HepG2 (cell line): ENCODE data around the gene MTSS2. TPM values are rescaled to one million over a fixed set of nuclear protein-coding genes. Genes with fewer than 3 reads are reported as not detected.

Experiments used
- KMT2B ChIP-seq: IDR thresholded peaks from 2 replicates; pipeline ENCODE4 v1.6.1; 2016; ENCODE audit warnings: missing genetic modification reagents, missing compliant biosample characterization
- MAFG ChIP-seq: sonication (generic); formaldehyde crosslinking; IDR thresholded peaks from 2 replicates; pipeline ENCODE4 v1.5.1; 2020; ENCODE audit warnings: mild to moderate bottlenecking, missing genetic modification reagents
- TCF7L2 ChIP-seq: IDR thresholded peaks from 2 replicates; pipeline ENCODE4 v1.6.1; 2011; ENCODE audit warnings: mild to moderate bottlenecking, low read depth, low read length, moderate library complexity
- WIZ ChIP-seq: sonication (generic); formaldehyde crosslinking; IDR thresholded peaks from 2 replicates; pipeline ENCODE4 v1.5.1; 2020; ENCODE audit warnings: mild to moderate bottlenecking, missing genetic modification reagents
- ZNF232 ChIP-seq: sonication (generic); formaldehyde crosslinking; IDR thresholded peaks from 2 replicates; pipeline ENCODE4 v1.4.0; 2020; ENCODE audit warnings: missing genetic modification reagents, borderline replicate concordance
- ZNF33B ChIP-seq: sonication (generic); formaldehyde crosslinking; IDR thresholded peaks from 2 replicates; pipeline ENCODE4 v1.5.1; 2020; ENCODE audit warnings: mild to moderate bottlenecking, missing genetic modification reagents
- polyA plus RNA-seq, 8 experiments: library from polyadenylated mRNA; depleted of rRNA in 3 of 8; stranded (reverse) in 7 of 8; unstranded in 1 of 8; fragments of >200 nt; fragmentation: Illumina TruSeq in 4 of 8; extraction: Trizol in 4 of 8; gene quantifications; 2 replicates each; pipeline versions ENCODE4 v1.2.1 to v1.2.3, GENCODE V29; 2011 to 2016; ENCODE audit warnings: low read depth in 4 of 8, missing spikeins in 1 of 8, mixed read lengths in 1 of 8; ENCODE audit not compliant: insufficient read depth in 1 of 8
- total RNA-seq, 5 experiments: library from RNA; depleted of rRNA; stranded (reverse); fragments of >200 nt; fragmentation: Illumina TruSeq; extraction: Trizol; gene quantifications; 2 replicates each; pipeline ENCODE4 v1.2.3, GENCODE V29; 2016; ENCODE audit warnings: low read depth in 1 of 5
- TF ChIP-seq, protein P1 (sequence below): sonication (generic); formaldehyde crosslinking; IDR thresholded peaks from 2 replicates; pipeline ENCODE4 v1.5.1; 2020; ENCODE audit warnings: mild to moderate bottlenecking, missing genetic modification reagents, moderate library complexity
- TF ChIP-seq, protein P2 (sequence below), 2 experiments: sonication (generic) in 1 of 2; formaldehyde crosslinking in 1 of 2; IDR thresholded peaks; 2 replicates each; pipeline versions ENCODE4 v1.4.0 to v1.6.1; 2018 to 2020; ENCODE audit warnings: missing genetic modification reagents in 2 of 2, borderline replicate concordance in 1 of 2, low read depth in 1 of 2, mild to moderate bottlenecking in 1 of 2, missing biosample characterization in 1 of 2
- TF ChIP-seq, protein P3 (sequence below): sonication (generic); formaldehyde crosslinking; IDR thresholded peaks from 2 replicates; pipeline ENCODE4 v1.4.0; 2020; ENCODE audit warnings: missing genetic modification reagents
- TF ChIP-seq, protein P4 (sequence below): sonication (generic); formaldehyde crosslinking; IDR thresholded peaks from 2 replicates; pipeline ENCODE4 v1.5.1; 2020; ENCODE audit warnings: mild to moderate bottlenecking, missing genetic modification reagents, moderate library complexity
- TF ChIP-seq, protein P5 (sequence below): sonication (generic); formaldehyde crosslinking; IDR thresholded peaks from 2 replicates; pipeline ENCODE4 v1.8.0; 2022; ENCODE audit warnings: missing genetic modification reagents, mild to moderate bottlenecking, moderate library complexity, borderline replicate concordance
- TF ChIP-seq, protein P6 (sequence below): sonication (generic); formaldehyde crosslinking; IDR thresholded peaks from 2 replicates; pipeline ENCODE4 v1.5.1; 2020; ENCODE audit warnings: missing genetic modification reagents, mild to moderate bottlenecking, borderline replicate concordance

Gene MTSS2
- total and polyA plus RNA-seq, 2 of the 13 experiments (the other 11 are each of a cell fraction or from before 2014, with no cell fraction given), result 132 to 242 TPM

DNA sequence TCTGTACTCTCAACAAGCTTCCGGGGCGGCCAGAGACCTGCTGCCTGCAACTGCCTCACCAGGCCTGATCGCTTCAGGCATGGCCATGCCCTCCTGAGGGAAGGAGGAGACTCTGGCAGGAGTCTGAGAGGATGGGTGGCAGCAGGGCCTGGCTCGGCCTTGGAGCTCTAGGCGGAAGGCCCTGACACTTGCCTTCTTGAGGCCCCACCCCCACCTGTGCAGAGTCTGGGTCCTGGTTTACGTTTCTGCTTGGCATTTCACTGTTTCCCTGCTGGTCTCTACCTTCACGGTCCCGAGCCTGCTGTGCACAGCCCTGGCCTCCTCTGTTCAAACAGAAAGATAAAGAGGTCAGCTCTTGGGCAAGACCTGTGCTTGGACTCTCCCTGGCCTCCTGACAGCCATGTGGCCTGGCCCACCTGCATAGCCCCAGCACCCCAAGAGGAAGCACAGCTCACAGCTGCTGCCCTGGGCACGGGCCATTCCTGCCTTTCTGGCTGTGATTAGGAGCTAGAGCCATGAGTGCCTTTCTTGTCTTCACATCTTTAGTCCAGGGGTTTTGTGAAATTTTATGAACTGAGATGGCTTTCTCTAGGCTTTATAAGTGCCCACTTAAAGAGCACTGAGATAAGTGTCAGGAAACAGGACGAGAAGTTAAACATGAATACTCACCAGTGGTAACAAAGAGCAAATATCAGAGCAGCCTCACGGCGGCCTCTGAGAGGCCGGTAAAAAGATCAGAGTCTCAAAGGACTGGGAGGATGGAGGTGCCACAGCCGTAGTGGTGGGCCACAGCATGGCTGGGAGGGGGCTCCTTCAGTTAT is 25.6 kb upstream of the MTSS2 start (continued):
- TF ChIP-seq, protein P1, sequence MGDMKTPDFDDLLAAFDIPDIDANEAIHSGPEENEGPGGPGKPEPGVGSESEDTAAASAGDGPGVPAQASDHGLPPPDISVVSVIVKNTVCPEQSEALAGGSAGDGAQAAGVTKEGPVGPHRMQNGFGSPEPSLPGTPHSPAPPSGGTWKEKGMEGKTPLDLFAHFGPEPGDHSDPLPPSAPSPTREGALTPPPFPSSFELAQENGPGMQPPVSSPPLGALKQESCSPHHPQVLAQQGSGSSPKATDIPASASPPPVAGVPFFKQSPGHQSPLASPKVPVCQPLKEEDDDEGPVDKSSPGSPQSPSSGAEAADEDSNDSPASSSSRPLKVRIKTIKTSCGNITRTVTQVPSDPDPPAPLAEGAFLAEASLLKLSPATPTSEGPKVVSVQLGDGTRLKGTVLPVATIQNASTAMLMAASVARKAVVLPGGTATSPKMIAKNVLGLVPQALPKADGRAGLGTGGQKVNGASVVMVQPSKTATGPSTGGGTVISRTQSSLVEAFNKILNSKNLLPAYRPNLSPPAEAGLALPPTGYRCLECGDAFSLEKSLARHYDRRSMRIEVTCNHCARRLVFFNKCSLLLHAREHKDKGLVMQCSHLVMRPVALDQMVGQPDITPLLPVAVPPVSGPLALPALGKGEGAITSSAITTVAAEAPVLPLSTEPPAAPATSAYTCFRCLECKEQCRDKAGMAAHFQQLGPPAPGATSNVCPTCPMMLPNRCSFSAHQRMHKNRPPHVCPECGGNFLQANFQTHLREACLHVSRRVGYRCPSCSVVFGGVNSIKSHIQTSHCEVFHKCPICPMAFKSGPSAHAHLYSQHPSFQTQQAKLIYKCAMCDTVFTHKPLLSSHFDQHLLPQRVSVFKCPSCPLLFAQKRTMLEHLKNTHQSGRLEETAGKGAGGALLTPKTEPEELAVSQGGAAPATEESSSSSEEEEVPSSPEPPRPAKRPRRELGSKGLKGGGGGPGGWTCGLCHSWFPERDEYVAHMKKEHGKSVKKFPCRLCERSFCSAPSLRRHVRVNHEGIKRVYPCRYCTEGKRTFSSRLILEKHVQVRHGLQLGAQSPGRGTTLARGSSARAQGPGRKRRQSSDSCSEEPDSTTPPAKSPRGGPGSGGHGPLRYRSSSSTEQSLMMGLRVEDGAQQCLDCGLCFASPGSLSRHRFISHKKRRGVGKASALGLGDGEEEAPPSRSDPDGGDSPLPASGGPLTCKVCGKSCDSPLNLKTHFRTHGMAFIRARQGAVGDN (CRISPR knock-in tag), result peak; percentile 99
- TF ChIP-seq, protein P2, sequence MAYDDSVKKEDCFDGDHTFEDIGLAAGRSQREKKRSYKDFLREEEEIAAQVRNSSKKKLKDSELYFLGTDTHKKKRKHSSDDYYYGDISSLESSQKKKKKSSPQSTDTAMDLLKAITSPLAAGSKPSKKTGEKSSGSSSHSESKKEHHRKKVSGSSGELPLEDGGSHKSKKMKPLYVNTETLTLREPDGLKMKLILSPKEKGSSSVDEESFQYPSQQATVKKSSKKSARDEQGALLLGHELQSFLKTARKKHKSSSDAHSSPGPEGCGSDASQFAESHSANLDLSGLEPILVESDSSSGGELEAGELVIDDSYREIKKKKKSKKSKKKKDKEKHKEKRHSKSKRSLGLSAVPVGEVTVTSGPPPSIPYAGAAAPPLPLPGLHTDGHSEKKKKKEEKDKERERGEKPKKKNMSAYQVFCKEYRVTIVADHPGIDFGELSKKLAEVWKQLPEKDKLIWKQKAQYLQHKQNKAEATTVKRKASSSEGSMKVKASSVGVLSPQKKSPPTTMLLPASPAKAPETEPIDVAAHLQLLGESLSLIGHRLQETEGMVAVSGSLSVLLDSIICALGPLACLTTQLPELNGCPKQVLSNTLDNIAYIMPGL (CRISPR knock-in tag; IDR thresholded peaks at IDR 0.05; ENCODE audit: borderline replicate concordance in 1 of 2, low read depth in 1 of 2), result peak; percentile 44 to 61; a peak in 2 of 4 replicates
- no peak for TF ChIP-seq ZNF33B (CRISPR knock-in tag)
- TF ChIP-seq TCF7L2, result no peak
- TF ChIP-seq, protein P3, sequence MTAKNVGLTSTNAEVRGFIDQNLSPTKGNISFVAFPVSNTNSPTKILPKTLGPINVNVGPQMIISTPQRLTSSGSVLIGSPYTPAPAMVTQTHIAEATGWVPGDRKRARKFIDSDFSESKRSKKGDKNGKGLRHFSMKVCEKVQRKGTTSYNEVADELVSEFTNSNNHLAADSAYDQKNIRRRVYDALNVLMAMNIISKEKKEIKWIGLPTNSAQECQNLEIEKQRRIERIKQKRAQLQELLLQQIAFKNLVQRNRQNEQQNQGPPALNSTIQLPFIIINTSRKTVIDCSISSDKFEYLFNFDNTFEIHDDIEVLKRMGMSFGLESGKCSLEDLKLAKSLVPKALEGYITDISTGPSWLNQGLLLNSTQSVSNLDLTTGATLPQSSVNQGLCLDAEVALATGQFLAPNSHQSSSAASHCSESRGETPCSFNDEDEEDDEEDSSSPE (CRISPR knock-in tag), result peak; percentile 41; the same call in 1 of the 2 replicates
- TF ChIP-seq, protein P4, sequence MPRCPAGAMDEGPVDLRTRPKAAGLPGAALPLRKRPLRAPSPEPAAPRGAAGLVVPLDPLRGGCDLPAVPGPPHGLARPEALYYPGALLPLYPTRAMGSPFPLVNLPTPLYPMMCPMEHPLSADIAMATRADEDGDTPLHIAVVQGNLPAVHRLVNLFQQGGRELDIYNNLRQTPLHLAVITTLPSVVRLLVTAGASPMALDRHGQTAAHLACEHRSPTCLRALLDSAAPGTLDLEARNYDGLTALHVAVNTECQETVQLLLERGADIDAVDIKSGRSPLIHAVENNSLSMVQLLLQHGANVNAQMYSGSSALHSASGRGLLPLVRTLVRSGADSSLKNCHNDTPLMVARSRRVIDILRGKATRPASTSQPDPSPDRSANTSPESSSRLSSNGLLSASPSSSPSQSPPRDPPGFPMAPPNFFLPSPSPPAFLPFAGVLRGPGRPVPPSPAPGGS, result 0 out of 2 replicates have a peak, but pooled peaks have one; percentile 33
- peak; percentile 85; the same call in 1 of the 2 replicates for TF ChIP-seq ZNF232
- no peak for TF ChIP-seq MAFG
- peak; percentile 58 for TF ChIP-seq KMT2B (CRISPR knock-in tag)
- no peak; the same call in 1 of the 2 replicates for TF ChIP-seq WIZ (CRISPR knock-in tag)
- TF ChIP-seq, protein P5, sequence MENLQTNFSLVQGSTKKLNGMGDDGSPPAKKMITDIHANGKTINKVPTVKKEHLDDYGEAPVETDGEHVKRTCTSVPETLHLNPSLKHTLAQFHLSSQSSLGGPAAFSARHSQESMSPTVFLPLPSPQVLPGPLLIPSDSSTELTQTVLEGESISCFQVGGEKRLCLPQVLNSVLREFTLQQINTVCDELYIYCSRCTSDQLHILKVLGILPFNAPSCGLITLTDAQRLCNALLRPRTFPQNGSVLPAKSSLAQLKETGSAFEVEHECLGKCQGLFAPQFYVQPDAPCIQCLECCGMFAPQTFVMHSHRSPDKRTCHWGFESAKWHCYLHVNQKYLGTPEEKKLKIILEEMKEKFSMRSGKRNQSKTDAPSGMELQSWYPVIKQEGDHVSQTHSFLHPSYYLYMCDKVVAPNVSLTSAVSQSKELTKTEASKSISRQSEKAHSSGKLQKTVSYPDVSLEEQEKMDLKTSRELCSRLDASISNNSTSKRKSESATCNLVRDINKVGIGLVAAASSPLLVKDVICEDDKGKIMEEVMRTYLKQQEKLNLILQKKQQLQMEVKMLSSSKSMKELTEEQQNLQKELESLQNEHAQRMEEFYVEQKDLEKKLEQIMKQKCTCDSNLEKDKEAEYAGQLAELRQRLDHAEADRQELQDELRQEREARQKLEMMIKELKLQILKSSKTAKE (CRISPR knock-in tag), result no peak; the same call in 1 of the 2 replicates
- TF ChIP-seq, protein P6, sequence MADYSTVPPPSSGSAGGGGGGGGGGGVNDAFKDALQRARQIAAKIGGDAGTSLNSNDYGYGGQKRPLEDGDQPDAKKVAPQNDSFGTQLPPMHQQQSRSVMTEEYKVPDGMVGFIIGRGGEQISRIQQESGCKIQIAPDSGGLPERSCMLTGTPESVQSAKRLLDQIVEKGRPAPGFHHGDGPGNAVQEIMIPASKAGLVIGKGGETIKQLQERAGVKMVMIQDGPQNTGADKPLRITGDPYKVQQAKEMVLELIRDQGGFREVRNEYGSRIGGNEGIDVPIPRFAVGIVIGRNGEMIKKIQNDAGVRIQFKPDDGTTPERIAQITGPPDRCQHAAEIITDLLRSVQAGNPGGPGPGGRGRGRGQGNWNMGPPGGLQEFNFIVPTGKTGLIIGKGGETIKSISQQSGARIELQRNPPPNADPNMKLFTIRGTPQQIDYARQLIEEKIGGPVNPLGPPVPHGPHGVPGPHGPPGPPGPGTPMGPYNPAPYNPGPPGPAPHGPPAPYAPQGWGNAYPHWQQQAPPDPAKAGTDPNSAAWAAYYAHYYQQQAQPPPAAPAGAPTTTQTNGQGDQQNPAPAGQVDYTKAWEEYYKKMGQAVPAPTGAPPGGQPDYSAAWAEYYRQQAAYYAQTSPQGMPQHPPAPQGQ (CRISPR knock-in tag), result 0 out of 2 replicates have a peak, but pooled peaks have one; percentile 26
